Mesodermal cell (in vitro differentiated cells): Measurements from ENCODE around the gene HECW1.

Source experiments
- H3K27ac ChIP-seq: 2 replicates; pipeline ENCODE4 v1.7.0; 2013; ENCODE audit warnings: mild to moderate bottlenecking, low read depth, low read length, moderate library complexity; ENCODE audit not compliant: severe bottlenecking
- H3K36me3 ChIP-seq: 2 replicates; pipeline ENCODE4 v1.7.1; 2013; ENCODE audit warnings: mild to moderate bottlenecking, low read length, moderate library complexity; ENCODE audit not compliant: control insufficient read depth, insufficient read depth
- H3K4me1 ChIP-seq: one replicate; pipeline ENCODE4 v1.7.1; 2013; ENCODE audit warnings: mild to moderate bottlenecking, low read length; ENCODE audit not compliant: insufficient read depth, control insufficient read depth, poor library complexity, severe bottlenecking
- H3K4me3 ChIP-seq: 2 replicates; pipeline ENCODE4 v1.7.0; 2013; ENCODE audit warnings: low read length, control low read depth, mild to moderate bottlenecking; ENCODE audit not compliant: insufficient read depth, poor library complexity, severe bottlenecking; ENCODE audit errors: extremely low read depth
- H3K9me3 ChIP-seq: 2 replicates; pipeline ENCODE4 v1.7.1; 2013; ENCODE audit warnings: mild to moderate bottlenecking, low read length, moderate library complexity; ENCODE audit not compliant: control insufficient read depth
- WGBS, 2 experiments: methylation state at CpG; one replicate each; pipeline ENCODE4 v1.1.5; 2013; ENCODE audit warnings: missing lambda C conversion rate in 2 of 2; ENCODE audit not compliant: insufficient coverage in 2 of 2; 5-methylcytosine and 5-hydroxymethylcytosine counted together

HECW1 gene

GRCh38 chr7:43496596-43496995 is 384.1 kb downstream of the HECW1 start:
- Histone ChIP-seq H3K4me1 (no peaks in the 10 kb centered on the region), H3K9me3 (no peaks in the 10 kb centered on the region), H3K36me3 (no peaks in the 10 kb centered on the region), H3K27ac (no peak overlapping the region), H3K4me3 (no peak overlapping the region)
- 87 to 100% methylated on average over 1 to 2 of the region's 2 CpGs for WGBS, 2 experiments

GRCh38 chr7:43501870-43502269 is 389.4 kb downstream of the HECW1 start:
- Histone ChIP-seq H3K4me3 (no peak overlapping the region), H3K4me1 (no peaks in the 10 kb centered on the region), H3K36me3 (no peaks in the 10 kb centered on the region), H3K27ac (no peak overlapping the region), H3K9me3 (no peaks in the 10 kb centered on the region)
- WGBS, 2 experiments = 76 to 84% methylated on average over 3 of the region's 3 CpGs

GRCh38 chr7:43502941-43503340 is 390.5 kb downstream of the HECW1 start:
- Histone ChIP-seq H3K4me3 (no peak overlapping the region), H3K9me3 (no peaks in the 10 kb centered on the region), H3K36me3 (no peaks in the 10 kb centered on the region), H3K27ac (no peak overlapping the region), H3K4me1 (no peaks in the 10 kb centered on the region)
- 91 to 93% methylated on average over 3 of the region's 7 CpGs for WGBS, 2 experiments

GRCh38 chr7:43505412-43505811 is 393.0 kb downstream of the HECW1 start:
- WGBS, 2 experiments = 96 to 100% methylated on average over 2 of the region's 2 CpGs
- H3K27ac ChIP-seq = no peak overlapping the region
- no peaks in the 10 kb centered on the region for H3K36me3 ChIP-seq
- H3K4me3 ChIP-seq = no peak overlapping the region
- H3K9me3 ChIP-seq = no peaks in the 10 kb centered on the region
- H3K4me1 ChIP-seq = no peaks in the 10 kb centered on the region

- no peak overlapping the region for H3K4me3 ChIP-seq
- WGBS, 2 experiments = 79 to 100% methylated on average over 1 to 2 of the region's 2 CpGs
- H3K4me1 ChIP-seq = no peaks in the 10 kb centered on the region
- H3K9me3 ChIP-seq = no peaks in the 10 kb centered on the region
- H3K36me3 ChIP-seq = no peaks in the 10 kb centered on the region
- no peak overlapping the region for H3K27ac ChIP-seq
Measured at GRCh38 chr7:43506460-43506859, 394.0 kb downstream of the HECW1 start.

- no peaks in the 10 kb centered on the region for H3K36me3 ChIP-seq
- H3K4me1 ChIP-seq = no peaks in the 10 kb centered on the region
- H3K27ac ChIP-seq = no peak overlapping the region
- WGBS, 2 experiments = 40 to 57% methylated on average over 1 of the region's 1 CpG
- no peak overlapping the region for H3K4me3 ChIP-seq
- no peaks in the 10 kb centered on the region for H3K9me3 ChIP-seq
Measured at GRCh38 chr7:43508461-43508860, 396.0 kb downstream of the HECW1 start.

- H3K9me3 ChIP-seq = no peaks in the 10 kb centered on the region
- H3K36me3 ChIP-seq = no peaks in the 10 kb centered on the region
- no peak overlapping the region for H3K4me3 ChIP-seq
- WGBS, 2 experiments = 94 to 100% methylated on average over 2 to 3 of the region's 4 CpGs
- no peak overlapping the region for H3K27ac ChIP-seq
- no peaks in the 10 kb centered on the region for H3K4me1 ChIP-seq
Measured at GRCh38 chr7:43509906-43510305, 397.5 kb downstream of the HECW1 start.

- no peaks in the 10 kb centered on the region for H3K36me3 ChIP-seq
- H3K4me3 ChIP-seq = no peak overlapping the region
- no peaks in the 10 kb centered on the region for H3K9me3 ChIP-seq
- no peaks in the 10 kb centered on the region for H3K4me1 ChIP-seq
- no peak overlapping the region for H3K27ac ChIP-seq
- 74 to 82% methylated on average over 9 of the region's 9 CpGs for WGBS, 2 experiments
Measured at GRCh38 chr7:43511029-43511428, 398.6 kb downstream of the HECW1 start.

GRCh38 chr7:43511769-43512515 is 399.5 kb downstream of the HECW1 start:
- Histone ChIP-seq H3K4me1 (no peaks in the 10 kb centered on the region), H3K27ac (no peak overlapping the region), H3K36me3 (no peaks in the 10 kb centered on the region), H3K9me3 (no peaks in the 10 kb centered on the region), H3K4me3 (no peak overlapping the region)
- WGBS, 2 experiments = 90 to 95% methylated on average over 4 to 11 of the region's 13 CpGs

GRCh38 chr7:43513251-43513650 is 400.8 kb downstream of the HECW1 start:
- Histone ChIP-seq H3K36me3 (no peaks in the 10 kb centered on the region), H3K4me1 (no peaks in the 10 kb centered on the region), H3K27ac (no peak overlapping the region), H3K9me3 (no peaks in the 10 kb centered on the region), H3K4me3 (no peak overlapping the region)
- WGBS, 2 experiments = 84% methylated on average over 4 of the region's 8 CpGs; no CpG with 5 or more reads in 1 of the 2 experiments

GRCh38 chr7:43516581-43517342 is 404.3 kb downstream of the HECW1 start:
- H3K36me3 ChIP-seq = no peaks in the 10 kb centered on the region
- no peak overlapping the region for H3K4me3 ChIP-seq
- 80 to 93% methylated on average over 3 to 8 of the region's 9 CpGs for WGBS, 2 experiments
- H3K27ac ChIP-seq = no peak overlapping the region
- no peaks in the 10 kb centered on the region for H3K4me1 ChIP-seq
- H3K9me3 ChIP-seq = no peaks in the 10 kb centered on the region
